ENCODE data around the gene GPX6.

- TF ChIP-seq CTCF (IDR thresholded peaks at IDR 0.05) (no peak), POLR2AphosphoS5 (IDR thresholded peaks at IDR 0.05) (no peak)
Measured at GRCh38 chr6:28491984-28492317, 23.6 kb downstream of the GPX6 start.

Measured in breast epithelium (tissue), 3 donors.